ENCODE measurements around the gene TAF15. TPM values are rescaled to one million over a fixed set of nuclear protein-coding genes. Genes with fewer than 3 reads are reported as not detected.

TAF15 gene
- total and polyA plus RNA-seq, 2 of the 4 experiments (the other 2 are of a cell fraction) = 46.8 to 98.0 TPM

- TF ChIP-seq ELK1 (IDR thresholded peaks at IDR 0.05; ENCODE audit: borderline replicate concordance, low read depth, low read length) = no peak
Observed at GRCh38 chr17:35849469-35850348, 40.4 kb downstream of the TAF15 start (continued).

GRCh38 chr17:35855965-35856364, 46.7 kb downstream of the TAF15 start:
- Histone ChIP-seq H3K79me1 (ENCODE audit: low read depth in 1 of 2, low read length in 2 of 2) (no peaks in the 10 kb centered on the region), H3K14ac (replicated peaks; ENCODE audit: low read depth, low read length) (no peak overlapping the region), H3K36me3 (ENCODE audit: control insufficient read depth, insufficient read depth, low read length) (peaks cover 15% of the 10 kb centered on the region), H2BK20ac (ENCODE audit: low read depth, low read length) (no peak overlapping the region), H2AFZ (replicated peaks; ENCODE audit: low read length, poor library complexity) (no peak overlapping the region), H4K8ac (ENCODE audit: low read depth in 2 of 2, low read length in 2 of 2) (no peak overlapping the region), H3K9ac (ENCODE audit: low read depth, low read length) (no peak overlapping the region), H2BK120ac (ENCODE audit: low read depth, low read length) (no peak overlapping the region), H3K4me3 (ENCODE audit: insufficient read depth, low read depth, low read length) (no peak overlapping the region), H3K56ac (ENCODE audit: extremely low read depth, insufficient read depth, low read length) (no peak overlapping the region), H2AK9ac (replicated peaks; ENCODE audit: low read depth, low read length, poor library complexity) (no peak overlapping the region), H3K23ac (ENCODE audit: low read depth, low read length) (no peak overlapping the region), H3K27ac (ENCODE audit: insufficient read depth, low read length) (no peak overlapping the region), H3K9me3 (ENCODE audit: control insufficient read depth, insufficient read depth, low read length) (no peaks in the 10 kb centered on the region), H3K4ac (ENCODE audit: low read depth, low read length) (no peak overlapping the region), H4K20me1 (ENCODE audit: insufficient read depth, low read length) (peaks cover 4% of the 10 kb centered on the region; the same call in 1 of the 2 replicates), H3K4me1 (ENCODE audit: control insufficient read depth, insufficient read depth, low read length) (no peaks in the 10 kb centered on the region), H4K91ac (ENCODE audit: insufficient read depth, low read depth, low read length) (no peak overlapping the region), H3K18ac (ENCODE audit: low read depth, low read length) (no peak overlapping the region), H4K5ac (ENCODE audit: low read depth, low read length) (no peak overlapping the region), H2BK5ac (ENCODE audit: low read depth, low read length, poor library complexity, severe bottlenecking) (no peak overlapping the region), H3K9me1 (ENCODE audit: insufficient read depth, low read length) (peaks cover 5% of the 10 kb centered on the region; the same call in 1 of the 2 replicates), H3K4me2 (ENCODE audit: low read depth, low read length) (no peak overlapping the region), H2AK5ac (ENCODE audit: low read depth, low read length) (no peak overlapping the region), H2BK15ac (ENCODE audit: low read depth, low read length) (no peak overlapping the region), H3K27me3 (ENCODE audit: control insufficient read depth, insufficient read depth, low read length) (no peaks in the 10 kb centered on the region)
- intact Hi-C loops (cut with micrococcal nuclease) (no loop called here), dilution Hi-C loops (cut with HindIII; ENCODE audit: low sequenced_read_pairs, unreplicated experiment) (no loop called here), in situ Hi-C loops (cut with MboI; ENCODE audit: low sequenced_read_pairs) (no loop called here)
- no TSS peak for BruUV-seq (replicated peaks)
- POLR2A ChIA-PET (ENCODE audit: unreplicated experiment) = no interaction called here
- CTCF ChIA-PET = no interaction called here
- DNase-seq (no peak), ATAC-seq (ENCODE audit: low read depth) (no peak)
- no CpG with 5 or more reads among the region's 5 CpGs for WGBS, 2 experiments (ENCODE audit: extremely low coverage in 2 of 2, insufficient read length in 1 of 2)
- no peak for TF ChIP-seq USF2 (IDR thresholded peaks at IDR 0.05; ENCODE audit: low read depth, low read length)
- TF ChIP-seq FOS (IDR thresholded peaks at IDR 0.05; ENCODE audit: low read depth, low read length) = no peak
- TF ChIP-seq MXI1 (IDR thresholded peaks at IDR 0.05; ENCODE audit: borderline replicate concordance, low read depth, low read length) = no peak
- TF ChIP-seq RCOR1 (IDR thresholded peaks at IDR 0.05; ENCODE audit: insufficient replicate concordance, low read length) = no peak
- TF ChIP-seq RFX5 (IDR thresholded peaks at IDR 0.05; ENCODE audit: low read depth, low read length) = no peak
- TF ChIP-seq CEBPB (IDR thresholded peaks at IDR 0.05; ENCODE audit: low read depth, low read length) = no peak
- no peak for TF ChIP-seq BHLHE40 (IDR thresholded peaks at IDR 0.05; ENCODE audit: low read depth, low read length)
- no peak for TF ChIP-seq MAFK (IDR thresholded peaks at IDR 0.05; ENCODE audit: low read depth, low read length)
- no peak for TF ChIP-seq SMC3 (IDR thresholded peaks at IDR 0.05; ENCODE audit: low read depth, low read length)

Measured in IMR-90 (cell line).